ENCODE results near the gene PPIA. TPM values are rescaled to one million over a fixed set of nuclear protein-coding genes. Genes with fewer than 3 reads are reported as not detected.
"Not testable (repeated sequence)": the region's sequence is repeated elsewhere in the genome, so short reads cannot be mapped to it uniquely, and the experiment has no call there.

PPIA gene
- polyA plus RNA-seq, 1 of the 3 experiments (the other 2 are of a cell fraction): 6,267 TPM

DNA sequence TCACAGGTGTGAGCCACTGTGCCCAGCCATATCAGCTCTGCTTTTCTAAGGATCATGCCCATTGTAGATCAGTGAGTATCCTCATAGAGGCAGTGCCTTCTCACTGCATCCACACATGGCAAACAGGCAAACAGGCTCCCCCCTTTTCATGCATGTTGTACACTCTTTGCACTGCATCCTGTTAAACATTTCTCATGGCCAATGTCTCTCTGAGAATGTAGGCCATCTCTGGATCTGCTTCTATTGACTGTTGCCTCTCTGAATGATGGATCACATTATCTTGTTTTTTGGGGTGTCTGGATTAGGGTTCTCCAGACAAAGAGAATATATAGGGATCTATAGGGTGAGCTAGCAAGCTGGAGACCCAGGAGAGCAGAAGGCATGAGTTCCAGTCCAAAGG, 13.1 kb upstream of the PPIA start:
- POLR2A ChIA-PET: interaction anchor here (1.4 kb wide), 1 partner anchor 14 kb away, joined by 6 read pairs; no protein-coding TSS in a partner anchor
- Histone ChIP-seq H3F3A (replicated peaks; ENCODE audit: insufficient read depth) (no peaks in the 10 kb centered on the region), H3K36me3 (replicated peaks in 1 of 2; ENCODE audit: control insufficient read depth in 1 of 2, insufficient read depth in 2 of 2, low read length in 1 of 2) (no peaks in the 10 kb centered on the region), H3K4me3 (ENCODE audit: low read depth in 2 of 2, low read length in 1 of 2) (no peak overlapping the region), H3K27me3 (ENCODE audit: insufficient read depth) (no peaks in the 10 kb centered on the region), H3K9ac (no peak overlapping the region), H3K9me2 (no peaks in the 10 kb centered on the region), H4K20me1 (ENCODE audit: insufficient read depth) (no peaks in the 10 kb centered on the region), H2AFZ (ENCODE audit: low read depth) (no peak overlapping the region), H3K79me2 (ENCODE audit: insufficient read depth) (no peaks in the 10 kb centered on the region), H3K9me3 (no peaks in the 10 kb centered on the region), H3K4me2 (no peak overlapping the region), H3K4me1 (ENCODE audit: control insufficient read depth in 1 of 2, insufficient read depth in 2 of 2, low read depth in 1 of 2, low read length in 1 of 2) (no peaks in the 10 kb centered on the region), H3K27ac (ENCODE audit: low read depth in 2 of 2, low read length in 1 of 2) (no peak overlapping the region)
- DNase-seq: no peak
- CTCF ChIA-PET: no interaction called here
- TF ChIP-seq JUND (IDR thresholded peaks at IDR 0.05) (no peak), FOXJ3 (CRISPR knock-in tag; IDR thresholded peaks at IDR 0.05) (no peak), TAF1 (IDR thresholded peaks at IDR 0.05; ENCODE audit: borderline replicate concordance, low read depth, low read length) (no peak), GABPA (IDR thresholded peaks at IDR 0.05; ENCODE audit: low read depth) (no peak), RCOR1 (IDR thresholded peaks at IDR 0.05; ENCODE audit: low read length) (no peak), GATA2 (CRISPR knock-in tag; IDR thresholded peaks at IDR 0.05) (no peak), TEAD4 (IDR thresholded peaks at IDR 0.05; ENCODE audit: borderline replicate concordance, insufficient read depth) (no peak), TCF12 (IDR thresholded peaks at IDR 0.05) (no peak)
- TF ChIP-seq, protein P1, sequence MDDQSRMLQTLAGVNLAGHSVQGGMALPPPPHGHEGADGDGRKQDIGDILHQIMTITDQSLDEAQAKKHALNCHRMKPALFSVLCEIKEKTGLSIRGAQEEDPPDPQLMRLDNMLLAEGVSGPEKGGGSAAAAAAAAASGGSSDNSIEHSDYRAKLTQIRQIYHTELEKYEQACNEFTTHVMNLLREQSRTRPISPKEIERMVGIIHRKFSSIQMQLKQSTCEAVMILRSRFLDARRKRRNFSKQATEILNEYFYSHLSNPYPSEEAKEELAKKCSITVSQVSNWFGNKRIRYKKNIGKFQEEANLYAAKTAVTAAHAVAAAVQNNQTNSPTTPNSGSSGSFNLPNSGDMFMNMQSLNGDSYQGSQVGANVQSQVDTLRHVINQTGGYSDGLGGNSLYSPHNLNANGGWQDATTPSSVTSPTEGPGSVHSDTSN (IDR thresholded peaks at IDR 0.05): no peak
- TF ChIP-seq, protein P2, sequence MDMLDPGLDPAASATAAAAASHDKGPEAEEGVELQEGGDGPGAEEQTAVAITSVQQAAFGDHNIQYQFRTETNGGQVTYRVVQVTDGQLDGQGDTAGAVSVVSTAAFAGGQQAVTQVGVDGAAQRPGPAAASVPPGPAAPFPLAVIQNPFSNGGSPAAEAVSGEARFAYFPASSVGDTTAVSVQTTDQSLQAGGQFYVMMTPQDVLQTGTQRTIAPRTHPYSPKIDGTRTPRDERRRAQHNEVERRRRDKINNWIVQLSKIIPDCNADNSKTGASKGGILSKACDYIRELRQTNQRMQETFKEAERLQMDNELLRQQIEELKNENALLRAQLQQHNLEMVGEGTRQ (IDR thresholded peaks at IDR 0.05; ENCODE audit: borderline replicate concordance, low read depth, low read length): no peak

DNA sequence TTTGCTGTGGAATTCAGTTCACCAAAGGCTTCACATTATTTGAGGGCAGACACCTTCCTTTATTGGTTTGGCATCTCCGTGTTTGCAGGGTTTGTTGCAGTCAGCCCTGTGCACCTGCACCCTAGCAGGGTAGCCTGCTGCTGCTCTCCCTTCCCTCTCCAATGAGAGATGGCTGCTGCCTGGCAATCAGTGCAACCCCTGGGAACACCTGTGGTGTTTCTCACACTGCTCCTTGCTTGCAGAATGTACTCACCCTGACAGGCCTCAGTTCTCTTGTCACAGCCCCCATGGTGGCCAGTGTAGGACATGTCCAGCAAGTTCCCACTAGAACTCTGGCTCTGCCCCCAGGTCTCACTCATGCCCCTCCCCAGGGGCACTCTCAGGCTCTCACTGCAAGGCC, 12.1 kb upstream of the PPIA start:
- H3K79me2 ChIP-seq (ENCODE audit: insufficient read depth): no peaks in the 10 kb centered on the region
- no peak overlapping the region for H3K27ac ChIP-seq (ENCODE audit: low read depth in 2 of 2, low read length in 1 of 2)
- 33% methylated on average over 1 of the region's 1 CpG for WGBS (ENCODE audit: low lambda C conversion rate)
- H3K36me3 ChIP-seq (replicated peaks in 1 of 2; ENCODE audit: control insufficient read depth in 1 of 2, insufficient read depth in 2 of 2, low read length in 1 of 2): no peaks in the 10 kb centered on the region
- H3K4me2 ChIP-seq: no peak overlapping the region
- H2AFZ ChIP-seq (ENCODE audit: low read depth): no peak overlapping the region
- no peak for DNase-seq
- TF ChIP-seq, protein P3, sequence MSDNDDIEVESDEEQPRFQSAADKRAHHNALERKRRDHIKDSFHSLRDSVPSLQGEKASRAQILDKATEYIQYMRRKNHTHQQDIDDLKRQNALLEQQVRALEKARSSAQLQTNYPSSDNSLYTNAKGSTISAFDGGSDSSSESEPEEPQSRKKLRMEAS (IDR thresholded peaks at IDR 0.05; ENCODE audit: low read depth): no peak
- TF ChIP-seq RAD21 (IDR thresholded peaks at IDR 0.05; ENCODE audit: low read length): no peak
- TF ChIP-seq SIN3A (IDR thresholded peaks at IDR 0.05; ENCODE audit: borderline replicate concordance, low read depth, low read length): no peak
- TF ChIP-seq, protein P4, sequence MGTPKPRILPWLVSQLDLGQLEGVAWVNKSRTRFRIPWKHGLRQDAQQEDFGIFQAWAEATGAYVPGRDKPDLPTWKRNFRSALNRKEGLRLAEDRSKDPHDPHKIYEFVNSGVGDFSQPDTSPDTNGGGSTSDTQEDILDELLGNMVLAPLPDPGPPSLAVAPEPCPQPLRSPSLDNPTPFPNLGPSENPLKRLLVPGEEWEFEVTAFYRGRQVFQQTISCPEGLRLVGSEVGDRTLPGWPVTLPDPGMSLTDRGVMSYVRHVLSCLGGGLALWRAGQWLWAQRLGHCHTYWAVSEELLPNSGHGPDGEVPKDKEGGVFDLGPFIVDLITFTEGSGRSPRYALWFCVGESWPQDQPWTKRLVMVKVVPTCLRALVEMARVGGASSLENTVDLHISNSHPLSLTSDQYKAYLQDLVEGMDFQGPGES (IDR thresholded peaks at IDR 0.05; ENCODE audit: low read depth, low read length): no peak
- TF ChIP-seq EP300 (IDR thresholded peaks at IDR 0.05; ENCODE audit: borderline replicate concordance in 1 of 2, low read depth in 1 of 2, low read length in 1 of 2): no peak
- TF ChIP-seq NRF1 (IDR thresholded peaks at IDR 0.05; ENCODE audit: low read depth, low read length): no peak
- no peak for TF ChIP-seq RXRA (IDR thresholded peaks at IDR 0.05; ENCODE audit: borderline replicate concordance, low read depth)
- TF ChIP-seq RCOR1 (IDR thresholded peaks at IDR 0.05; ENCODE audit: low read length): no peak
- H3K9me3 ChIP-seq: no peaks in the 10 kb centered on the region
- H3F3A ChIP-seq (replicated peaks; ENCODE audit: insufficient read depth): no peaks in the 10 kb centered on the region
- H3K27me3 ChIP-seq (ENCODE audit: insufficient read depth): no peaks in the 10 kb centered on the region
- H3K4me3 ChIP-seq (ENCODE audit: low read depth in 2 of 2, low read length in 1 of 2): no peak overlapping the region
- no peaks in the 10 kb centered on the region for H4K20me1 ChIP-seq (ENCODE audit: insufficient read depth)
- H3K9ac ChIP-seq: no peak overlapping the region
- CTCF ChIA-PET: no interaction called here
- no peaks in the 10 kb centered on the region for H3K4me1 ChIP-seq (ENCODE audit: control insufficient read depth in 1 of 2, insufficient read depth in 2 of 2, low read depth in 1 of 2, low read length in 1 of 2)
- no peaks in the 10 kb centered on the region for H3K9me2 ChIP-seq
- POLR2A ChIA-PET: no interaction called here

DNA sequence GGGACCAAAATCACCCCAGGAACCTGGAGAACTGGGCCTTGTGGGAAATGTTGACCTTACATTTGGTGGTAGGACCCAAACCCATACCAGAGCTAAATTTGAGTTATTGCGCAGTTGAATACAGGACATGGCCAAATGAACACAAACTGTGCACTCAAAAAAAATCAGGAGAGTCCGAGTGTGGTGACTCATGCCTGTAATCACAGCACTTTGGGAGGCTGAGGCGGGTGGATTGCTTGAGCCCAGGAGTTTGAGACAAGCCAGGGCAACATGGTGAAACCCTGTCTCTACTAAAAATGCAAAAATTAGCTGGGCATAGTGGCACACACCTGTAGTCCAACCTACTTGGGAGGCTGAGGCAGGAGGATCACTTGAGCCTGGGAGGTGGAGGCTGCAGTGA, 11.3 kb upstream of the PPIA start:
- not testable (repeated sequence) for H2AFZ ChIP-seq (ENCODE audit: low read depth); H3F3A ChIP-seq (replicated peaks; ENCODE audit: insufficient read depth)
- 79% methylated on average over 3 of the region's 3 CpGs for WGBS (ENCODE audit: low lambda C conversion rate)

More for the DNA sequence above, 11.3 kb upstream of the PPIA start:
- H3K79me2 ChIP-seq (ENCODE audit: insufficient read depth); H3K36me3 ChIP-seq (replicated peaks in 1 of 2; ENCODE audit: control insufficient read depth in 1 of 2, insufficient read depth in 2 of 2, low read length in 1 of 2); H4K20me1 ChIP-seq (ENCODE audit: insufficient read depth); CTCF ChIA-PET; POLR2A ChIA-PET; H3K4me3 ChIP-seq (ENCODE audit: low read depth in 2 of 2, low read length in 1 of 2); H3K27ac ChIP-seq (ENCODE audit: low read depth in 2 of 2, low read length in 1 of 2); H3K4me2 ChIP-seq; H3K4me1 ChIP-seq (ENCODE audit: control insufficient read depth in 1 of 2, insufficient read depth in 2 of 2, low read depth in 1 of 2, low read length in 1 of 2); H3K27me3 ChIP-seq (ENCODE audit: insufficient read depth); DNase-seq; H3K9ac ChIP-seq; H3K9me2 ChIP-seq; H3K9me3 ChIP-seq: not testable (repeated sequence)
